Activated CD4-positive, alpha-beta memory T cell treated with anti-CD3 and anti-CD28 coated beads for 36 hours (primary cell): ENCODE results near the gene FCRL6. TPM values are rescaled to one million over a fixed set of nuclear protein-coding genes. Genes with fewer than 3 reads are reported as not detected.

Experiments used
- CTCF ChIA-PET: fragments of 350-600 bp; sonication (Branson Sonifier 250); formaldehyde crosslinking; loops from one replicate; lab custom pipeline; 2021; ENCODE audit warnings: antibody characterized with exemption, inconsistent platforms; lab: Charles Lee
- POLR2A ChIA-PET: fragments of 350-600 bp; sonication (Branson Sonifier 250); formaldehyde crosslinking; loops from one replicate; lab custom pipeline; 2021; ENCODE audit warnings: antibody characterized with exemption; lab: Charles Lee
- DNase-seq: peaks from one replicate; pipeline ENCODE4 v3.0.0-alpha.2; 2020
- H3K27ac Mint-ChIP-seq: one replicate; pipeline ENCODE4 v1.8.0; 2021; ENCODE audit warnings: mixed read lengths
- H3K27me3 Mint-ChIP-seq: one replicate; pipeline ENCODE4 v1.8.0; 2021; ENCODE audit warnings: mixed read lengths
- H3K36me3 Mint-ChIP-seq: one replicate; pipeline ENCODE4 v1.8.0; 2021; ENCODE audit warnings: mixed read lengths
- H3K4me1 Mint-ChIP-seq: one replicate; pipeline ENCODE4 v1.8.0; 2021; ENCODE audit warnings: low read depth, mixed read lengths
- H3K4me3 Mint-ChIP-seq: one replicate; pipeline ENCODE4 v1.8.0; 2021; ENCODE audit warnings: mild to moderate bottlenecking, mixed read lengths
- H3K9me3 Mint-ChIP-seq: one replicate; pipeline ENCODE4 v1.8.0; 2021; ENCODE audit warnings: mixed read lengths
- intact Hi-C: fragments of 100-400 bp; cut with micrococcal nuclease; formaldehyde crosslinking; loops from one replicate; pipeline ENCODE4 v1.15.1; 2023
- total RNA-seq, 2 experiments: library from RNA; stranded (reverse); gene quantifications; one replicate each; pipeline ENCODE4 v1.2.3, GENCODE V29; 2021

The FCRL6 gene
- total RNA-seq, 2 experiments from 2014 or later, result not detected

- POLR2A ChIA-PET, result interaction anchor here (0.8 to 1.1 kb wide), 3 partner anchors 73 to 144 kb away, joined by 3 to 4 read pairs (median 3); partner anchors contain the start of gene TAGLN2
- H3K9me3 Mint-ChIP-seq, result no peaks in the 10 kb centered on the region
- H3K27ac Mint-ChIP-seq, result peak within 1 kb of the TSS; percentile 25
- CTCF ChIA-PET, result interaction anchor here (0.6 to 2.9 kb wide), 7 partner anchors 9 to 250 kb away, joined by 3 to 28 read pairs (median 8); no protein-coding TSS in a partner anchor
- peak within 1 kb of the TSS; percentile 78 for H3K4me3 Mint-ChIP-seq
- intact Hi-C loops, result loop anchor here (1.0 to 2.0 kb wide), 6 partner anchors 17 to 250 kb away; partner anchors contain the start of gene PIGM
- DNase-seq, result peak; percentile 98
- H3K27me3 Mint-ChIP-seq, result no peaks in the 10 kb centered on the region
- H3K36me3 Mint-ChIP-seq, result no peaks in the 10 kb centered on the region
- H3K4me1 Mint-ChIP-seq, result peaks cover 5% of the 10 kb centered on the region
These were observed 21.3 kb upstream of the FCRL6 start, which contains the start of gene DUSP23 for GRCh38 chr1:159780583-159781582. Gene DUSP23, plus strand, starts transcription at chr1:159780962. Its CDS starts 139 bp downstream, at chr1:159781101.

GRCh38 chr1:159781992-159782391, 20.2 kb upstream of the FCRL6 start:
- H3K4me1 Mint-ChIP-seq, result peaks cover 5% of the 10 kb centered on the region
- ChIA-PET POLR2A (interaction anchor here (0.7 to 1.1 kb wide), 3 partner anchors 46 to 130 kb away, joined by 3 to 4 read pairs (median 3); no protein-coding TSS in a partner anchor), CTCF (interaction anchor here (2.9 kb wide), 3 partner anchors 17 to 111 kb away, joined by 22 to 28 read pairs (median 26); no protein-coding TSS in a partner anchor)
- DNase-seq, result no peak
- no peak overlapping the region for H3K27ac Mint-ChIP-seq
- no peaks in the 10 kb centered on the region for H3K9me3 Mint-ChIP-seq
- H3K4me3 Mint-ChIP-seq, result peak overlapping the region; percentile 78
- H3K36me3 Mint-ChIP-seq, result no peaks in the 10 kb centered on the region
- intact Hi-C loops, result loop anchor here (2.0 kb wide), 1 partner anchor 73 kb away; no protein-coding TSS in a partner anchor
- no peaks in the 10 kb centered on the region for H3K27me3 Mint-ChIP-seq

GRCh38 chr1:159783724-159784123, 18.4 kb upstream of the FCRL6 start:
- DNase-seq, result no peak
- Mint-ChIP-seq H3K4me1 (peaks cover 5% of the 10 kb centered on the region), H3K9me3 (no peaks in the 10 kb centered on the region), H3K4me3 (no peak overlapping the region), H3K27ac (no peak overlapping the region), H3K27me3 (no peaks in the 10 kb centered on the region), H3K36me3 (no peaks in the 10 kb centered on the region)
- intact Hi-C loops, result no loop called here
- CTCF ChIA-PET, result no interaction called here
- POLR2A ChIA-PET, result no interaction called here

GRCh38 chr1:159786465-159786864, 15.7 kb upstream of the FCRL6 start:
- Mint-ChIP-seq H3K9me3 (no peaks in the 10 kb centered on the region), H3K4me3 (no peak overlapping the region), H3K36me3 (no peaks in the 10 kb centered on the region), H3K27me3 (peaks cover 4% of the 10 kb centered on the region), H3K4me1 (peaks cover 3% of the 10 kb centered on the region), H3K27ac (no peak overlapping the region)
- CTCF ChIA-PET, result interaction anchor here (5.6 kb wide), 1 partner anchor 12 kb away, joined by 26 read pairs; no protein-coding TSS in a partner anchor
- DNase-seq, result no peak
- intact Hi-C loops, result no loop called here
- POLR2A ChIA-PET, result no interaction called here

GRCh38 chr1:159786966-159787365, 15.2 kb upstream of the FCRL6 start:
- Mint-ChIP-seq H3K4me1 (no peaks in the 10 kb centered on the region), H3K36me3 (no peaks in the 10 kb centered on the region), H3K9me3 (no peaks in the 10 kb centered on the region), H3K27ac (no peak overlapping the region), H3K4me3 (no peak overlapping the region), H3K27me3 (peaks cover 4% of the 10 kb centered on the region)
- intact Hi-C loops, result no loop called here
- CTCF ChIA-PET, result interaction anchor here (2.1 to 5.6 kb wide), 2 partner anchors 11 to 106 kb away, joined by 4 to 26 read pairs; no protein-coding TSS in a partner anchor
- POLR2A ChIA-PET, result no interaction called here
- no peak for DNase-seq

- no peaks in the 10 kb centered on the region for H3K36me3 Mint-ChIP-seq
- no peaks in the 10 kb centered on the region for H3K9me3 Mint-ChIP-seq
- no peak for DNase-seq
- no peak overlapping the region for H3K4me3 Mint-ChIP-seq
- peaks cover 8% of the 10 kb centered on the region for H3K27me3 Mint-ChIP-seq
- intact Hi-C loops, result loop anchor here (10.0 kb wide), 1 partner anchor 656 kb away; no protein-coding TSS in a partner anchor
- ChIA-PET CTCF (interaction anchor here (0.8 to 5.6 kb wide), 13 partner anchors 8 to 115 kb away, joined by 3 to 26 read pairs (median 4); partner anchors contain the start of gene DUSP23), POLR2A (no interaction called here)
- H3K4me1 Mint-ChIP-seq, result no peaks in the 10 kb centered on the region
- no peak overlapping the region for H3K27ac Mint-ChIP-seq
These were observed 11.8 kb upstream of the FCRL6 start for GRCh38 chr1:159790237-159790917.

GRCh38 chr1:159791031-159791430, 11.1 kb upstream of the FCRL6 start:
- H3K4me3 Mint-ChIP-seq, result no peak overlapping the region
- no peak for DNase-seq
- H3K27me3 Mint-ChIP-seq, result peaks cover 8% of the 10 kb centered on the region
- intact Hi-C loops, result loop anchor here (10.0 kb wide), 1 partner anchor 656 kb away; no protein-coding TSS in a partner anchor
- no peak overlapping the region for H3K27ac Mint-ChIP-seq
- no peaks in the 10 kb centered on the region for H3K9me3 Mint-ChIP-seq
- no peaks in the 10 kb centered on the region for H3K4me1 Mint-ChIP-seq
- no peaks in the 10 kb centered on the region for H3K36me3 Mint-ChIP-seq
- ChIA-PET POLR2A (no interaction called here), CTCF (no interaction called here)

GRCh38 chr1:159791461-159791860, 10.7 kb upstream of the FCRL6 start:
- Mint-ChIP-seq H3K27me3 (peaks cover 8% of the 10 kb centered on the region), H3K4me1 (no peaks in the 10 kb centered on the region), H3K9me3 (no peaks in the 10 kb centered on the region), H3K27ac (no peak overlapping the region), H3K36me3 (no peaks in the 10 kb centered on the region), H3K4me3 (no peak overlapping the region)
- ChIA-PET CTCF (no interaction called here), POLR2A (no interaction called here)
- intact Hi-C loops, result loop anchor here (10.0 kb wide), 1 partner anchor 657 kb away; no protein-coding TSS in a partner anchor
- no peak for DNase-seq

GRCh38 chr1:159795534-159795933, 6.6 kb upstream of the FCRL6 start:
- no peak for DNase-seq
- Mint-ChIP-seq H3K4me3 (no peak overlapping the region), H3K27me3 (peaks cover 8% of the 10 kb centered on the region), H3K4me1 (peaks cover 10% of the 10 kb centered on the region), H3K9me3 (no peaks in the 10 kb centered on the region), H3K27ac (no peak overlapping the region), H3K36me3 (no peaks in the 10 kb centered on the region)
- ChIA-PET CTCF (interaction anchor here (13.2 kb wide), 1 partner anchor 95 kb away, joined by 431 read pairs; no protein-coding TSS in a partner anchor), POLR2A (no interaction called here)
- intact Hi-C loops, result loop anchor here (10.0 kb wide), 1 partner anchor 661 kb away; no protein-coding TSS in a partner anchor

GRCh38 chr1:159798893-159799292, 3.3 kb upstream of the FCRL6 start:
- peaks cover 3% of the 10 kb centered on the region for H3K27me3 Mint-ChIP-seq
- peak; percentile 61 for DNase-seq
- ChIA-PET CTCF (interaction anchor here (0.9 to 13.2 kb wide), 31 partner anchors 10 to 666 kb away, joined by 3 to 431 read pairs (median 4); partner anchors contain the start of genes DUSP23 and IGSF9), POLR2A (interaction anchor here (1.3 kb wide), 1 partner anchor 97 kb away, joined by 4 read pairs; no protein-coding TSS in a partner anchor)
- H3K4me3 Mint-ChIP-seq, result no peak overlapping the region
- H3K4me1 Mint-ChIP-seq, result peaks cover 13% of the 10 kb centered on the region
- no peak overlapping the region for H3K27ac Mint-ChIP-seq
- no peaks in the 10 kb centered on the region for H3K9me3 Mint-ChIP-seq
- intact Hi-C loops, result loop anchor here (1.0 to 10.0 kb wide), 5 partner anchors 19 to 664 kb away; partner anchors contain the start of gene DUSP23
- no peaks in the 10 kb centered on the region for H3K36me3 Mint-ChIP-seq

- H3K9me3 Mint-ChIP-seq, result no peaks in the 10 kb centered on the region
- ChIA-PET CTCF (interaction anchor here (0.9 to 13.2 kb wide), 31 partner anchors 10 to 667 kb away, joined by 3 to 431 read pairs (median 4); partner anchors contain the start of genes DUSP23 and IGSF9), POLR2A (interaction anchor here (1.3 kb wide), 1 partner anchor 96 kb away, joined by 4 read pairs; no protein-coding TSS in a partner anchor)
- H3K4me1 Mint-ChIP-seq, result peaks cover 13% of the 10 kb centered on the region
- DNase-seq, result no peak
- H3K27me3 Mint-ChIP-seq, result peaks cover 2% of the 10 kb centered on the region
- H3K27ac Mint-ChIP-seq, result no peak overlapping the region
- intact Hi-C loops, result loop anchor here (1.0 to 10.0 kb wide), 3 partner anchors 39 to 665 kb away; no protein-coding TSS in a partner anchor
- H3K36me3 Mint-ChIP-seq, result no peaks in the 10 kb centered on the region
- H3K4me3 Mint-ChIP-seq, result no peak overlapping the region
These were observed 2.6 kb upstream of the FCRL6 start for GRCh38 chr1:159799446-159799985.
